K562 (cell line): ENCODE measurements around the gene WNT11.

Experiments used
- CTCF ChIP-seq, 3 experiments: IDR thresholded peaks in 2 of 3; conservative IDR thresholded peaks in 1 of 3; 2 replicates each; pipeline ENCODE4 v1.5.1; 2011 to 2012; ENCODE audit warnings: low read length in 3 of 3, mild to moderate bottlenecking in 3 of 3, control low read depth in 2 of 3, improper control_type of control experiment in 1 of 3, inconsistent platforms in 1 of 3, low read depth in 1 of 3, mixed read lengths in 1 of 3, moderate library complexity in 1 of 3; ENCODE audit not compliant: insufficient read depth in 2 of 3
- MAZ ChIP-seq, 2 experiments: fragments of 450-650 bp in 1 of 2; sonication (generic) in 1 of 2; formaldehyde crosslinking; IDR thresholded peaks in 1 of 2; conservative IDR thresholded peaks in 1 of 2; 2 replicates each; pipeline versions ENCODE4 v1.4.0 to v1.5.0; 2020; ENCODE audit warnings: mild to moderate bottlenecking in 1 of 2, missing genetic modification reagents in 1 of 2
- MCM3 ChIP-seq: fragments of 450-650 bp; IDR thresholded peaks from 2 replicates; pipeline ENCODE4 v1.6.1; 2016

- TF ChIP-seq CTCF (IDR thresholded peaks at IDR 0.05 in 2 of 3, conservative IDR thresholded peaks at IDR 0.05 in 1 of 3; ENCODE audit: insufficient read depth in 2 of 3, low read depth in 1 of 3, low read length in 3 of 3) = no peak
- no peak for TF ChIP-seq MAZ (CRISPR knock-in tag; conservative IDR thresholded peaks at IDR 0.05 in 1 of 2, IDR thresholded peaks at IDR 0.05 in 1 of 2)
- no peak for TF ChIP-seq MCM3
Observed at GRCh38 chr11:76188873-76189272, 17.4 kb downstream of the WNT11 start.
